CD4-positive, alpha-beta T cell treated with Interleukin-10 for 1 hour (primary cell): ENCODE measurements around the gene UBXN10.

Experiments used
- DNase-seq: peaks from one replicate; pipeline ENCODE4 v3.0.0-alpha.2; 2020

Gene UBXN10

GRCh38 chr1:20152599-20152930 is 33.3 kb upstream of the UBXN10 start:
- no peak for DNase-seq

- DNase-seq: no peak
These were observed 32.9 kb upstream of the UBXN10 start for GRCh38 chr1:20153000-20153418.

GRCh38 chr1:20154301-20154831 is 31.5 kb upstream of the UBXN10 start:
- DNase-seq: no peak

- DNase-seq: no peak
These were observed 27.4 kb upstream of the UBXN10 start for GRCh38 chr1:20158358-20159070.

GRCh38 chr1:20160034-20160433 is 25.9 kb upstream of the UBXN10 start:
- DNase-seq: no peak

GRCh38 chr1:20164694-20165202 is 21.1 kb upstream of the UBXN10 start:
- no peak for DNase-seq

GRCh38 chr1:20165522-20165951 is 20.4 kb upstream of the UBXN10 start:
- DNase-seq: no peak

- no peak for DNase-seq
These were observed 19.8 kb upstream of the UBXN10 start for GRCh38 chr1:20166051-20166450.

GRCh38 chr1:20167126-20167525 is 18.8 kb upstream of the UBXN10 start:
- no peak for DNase-seq

- no peak for DNase-seq
These were observed 17.1 kb upstream of the UBXN10 start for GRCh38 chr1:20168564-20169491.

- DNase-seq: no peak
These were observed 16.0 kb upstream of the UBXN10 start for GRCh38 chr1:20169932-20170331.

GRCh38 chr1:20172033-20172590 is 13.8 kb upstream of the UBXN10 start:
- no peak for DNase-seq

- DNase-seq: no peak
These were observed 10.8 kb upstream of the UBXN10 start for GRCh38 chr1:20174937-20175666.

GRCh38 chr1:20178634-20179370 is 7.1 kb upstream of the UBXN10 start:
- no peak for DNase-seq

- no peak for DNase-seq
These were observed 6.3 kb upstream of the UBXN10 start for GRCh38 chr1:20179371-20180128.

GRCh38 chr1:20180129-20180843 is 5.6 kb upstream of the UBXN10 start:
- no peak for DNase-seq

- DNase-seq: no peak
These were observed 5.1 kb upstream of the UBXN10 start for GRCh38 chr1:20180844-20181207.

- DNase-seq: no peak
These were observed 3.5 kb upstream of the UBXN10 start for GRCh38 chr1:20182415-20182814.

GRCh38 chr1:20183035-20183434 is 2.9 kb upstream of the UBXN10 start:
- DNase-seq: no peak

GRCh38 chr1:20183616-20184271 is 2.2 kb upstream of the UBXN10 start:
- no peak for DNase-seq
